T-helper 2 cell (primary cell): Measurements from ENCODE around the gene TPSD1.
A peak's percentile ranks its signal among the peaks of the same experiment; 100 is the strongest.
"Not testable (repeated sequence)": the region's sequence is repeated elsewhere in the genome, so short reads cannot be mapped to it uniquely, and the experiment has no call there.

Source experiments
- DNase-seq, 5 experiments: peaks; one replicate each; pipeline versions ENCODE4 v3.0.0 to v3.0.0-alpha.2; 2012 to 2022
- total RNA-seq, 2 donors: gene quantifications; one replicate each; lab custom pipeline; 2026; lab: John Stamatoyannopoulos, UW

Gene TPSD1
- total RNA-seq: 0 reads per million in 2 donors

DNA sequence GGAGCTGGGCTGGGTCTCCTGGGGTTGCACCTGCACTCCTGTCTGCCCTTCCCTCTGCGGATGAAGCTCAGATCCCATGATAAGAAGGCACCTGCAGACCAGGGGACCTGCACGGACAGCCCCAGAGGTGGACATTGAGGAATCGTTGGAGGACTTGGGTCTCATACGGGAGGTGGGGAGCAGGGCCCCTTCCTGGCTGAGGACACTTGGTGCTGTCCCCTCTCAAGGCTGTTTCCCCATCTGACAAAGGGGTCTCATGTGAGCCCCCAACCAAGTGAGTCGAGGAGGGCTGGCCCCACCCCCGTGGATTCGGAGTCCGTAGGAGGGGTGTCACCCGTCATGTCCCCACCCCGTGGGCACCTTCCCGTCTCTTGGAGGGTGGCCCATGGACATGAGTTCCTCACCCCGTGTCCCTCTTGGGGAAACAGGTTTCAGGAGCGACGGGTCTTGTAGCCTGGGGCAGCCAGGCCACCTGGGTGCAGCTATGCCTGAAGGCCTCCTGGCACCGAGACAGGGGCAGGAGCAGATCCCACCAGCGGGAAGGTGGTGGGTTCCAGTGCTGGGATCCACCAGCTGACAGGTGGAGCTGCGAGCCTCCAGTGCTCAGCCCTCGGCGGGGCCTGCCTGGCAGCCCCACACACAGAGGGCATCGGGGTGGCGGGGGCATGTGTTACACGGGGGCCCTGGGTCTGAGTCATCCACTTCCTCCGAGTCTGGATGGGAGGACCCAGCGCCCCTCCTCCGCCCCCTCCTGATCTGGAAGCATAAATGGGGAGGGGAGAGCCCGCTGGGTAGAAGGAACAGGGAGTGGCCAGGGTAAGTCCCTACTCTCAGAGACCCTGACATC lies at the start of gene TPSD1:
TPSD1 (plus strand) TSS at position 794 of the 847 bp plus-strand sequence. CDS start 212 bp downstream, outside the sequence.
- DNase-seq: not testable (repeated sequence)

DNA sequence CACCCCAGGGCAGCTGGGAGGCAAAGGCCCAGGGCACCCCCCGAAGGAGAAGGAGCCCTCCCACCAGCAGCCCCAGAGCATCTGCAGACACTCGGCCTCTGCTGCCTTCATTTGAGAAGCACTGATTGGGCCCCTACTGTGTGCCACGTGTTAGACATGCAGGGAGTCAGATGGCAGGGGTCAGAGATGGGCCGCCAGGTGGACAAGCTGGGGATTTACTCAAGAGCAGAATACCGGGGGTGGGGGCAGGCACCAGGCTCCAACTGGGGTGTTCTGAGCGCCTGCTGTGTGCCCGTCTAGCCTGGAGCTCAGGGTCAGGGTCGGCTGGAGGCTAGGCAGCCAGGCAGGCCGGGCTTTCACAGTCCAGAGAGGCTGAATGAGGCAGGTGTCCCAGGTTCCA lies 49.5 kb upstream of the TPSD1 start:
- DNase-seq: no peak

DNA sequence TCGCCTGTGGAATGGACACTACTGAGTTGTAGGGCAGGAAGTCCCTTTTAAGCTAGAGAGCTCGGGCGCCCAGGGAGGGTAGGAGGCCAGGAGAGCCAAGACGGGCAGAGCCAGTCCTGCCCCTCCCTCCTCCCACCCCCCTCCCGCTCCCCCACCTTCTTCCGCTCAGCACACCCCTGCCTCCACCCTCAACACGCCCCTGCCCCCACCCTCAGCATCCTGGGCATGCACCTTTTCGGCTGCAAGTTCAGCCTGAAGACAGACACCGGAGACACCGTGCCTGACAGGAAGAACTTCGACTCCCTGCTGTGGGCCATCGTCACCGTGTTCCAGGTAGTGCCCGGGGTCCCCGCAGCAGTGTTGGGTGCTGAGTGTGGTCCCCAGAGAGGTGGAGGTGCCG lies 49.1 kb upstream of the TPSD1 start:
- DNase-seq: peak in 1 of 5 experiments; percentile 40

DNA sequence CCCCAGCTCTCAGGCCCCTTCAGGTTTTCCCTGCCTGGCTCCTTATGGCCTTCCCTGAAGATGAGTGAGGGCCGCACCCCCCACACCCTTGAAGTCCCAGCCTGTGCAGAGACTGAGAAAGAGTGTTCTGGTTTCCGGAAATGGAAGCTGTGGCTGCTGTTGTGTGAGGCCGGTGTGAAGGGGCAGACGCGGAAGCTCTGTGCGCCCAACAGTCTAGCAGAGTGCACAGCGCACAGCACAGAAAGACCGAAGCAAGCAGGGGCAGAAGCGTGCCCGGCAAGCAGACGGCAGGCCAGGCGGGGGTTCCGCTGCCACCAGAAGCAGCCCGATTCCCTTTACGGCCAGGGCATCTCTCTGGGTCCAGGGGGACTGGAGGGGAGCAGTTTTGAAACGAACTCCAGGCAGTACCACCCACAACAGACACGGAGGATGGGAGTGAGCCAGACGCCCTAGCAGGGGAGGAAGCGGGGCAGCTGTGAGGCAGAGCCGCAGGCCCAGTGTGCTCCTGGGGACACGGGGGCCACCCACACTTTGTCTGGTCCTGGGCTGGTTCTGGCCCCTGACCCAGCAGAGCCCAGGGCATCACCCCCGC lies 47.5 kb upstream of the TPSD1 start:
- peak in 1 of 5 experiments; percentile 64 for DNase-seq

DNA sequence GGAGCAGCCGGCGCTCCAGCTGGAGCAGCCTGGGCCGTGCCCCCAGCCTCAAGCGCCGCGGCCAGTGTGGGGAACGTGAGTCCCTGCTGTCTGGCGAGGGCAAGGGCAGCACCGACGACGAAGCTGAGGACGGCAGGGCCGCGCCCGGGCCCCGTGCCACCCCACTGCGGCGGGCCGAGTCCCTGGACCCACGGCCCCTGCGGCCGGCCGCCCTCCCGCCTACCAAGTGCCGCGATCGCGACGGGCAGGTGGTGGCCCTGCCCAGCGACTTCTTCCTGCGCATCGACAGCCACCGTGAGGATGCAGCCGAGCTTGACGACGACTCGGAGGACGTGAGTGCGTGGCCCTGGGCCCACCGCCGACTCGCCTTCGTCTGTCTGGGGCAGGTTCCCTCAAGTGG lies 46.8 kb upstream of the TPSD1 start:
- no peak for DNase-seq

DNA sequence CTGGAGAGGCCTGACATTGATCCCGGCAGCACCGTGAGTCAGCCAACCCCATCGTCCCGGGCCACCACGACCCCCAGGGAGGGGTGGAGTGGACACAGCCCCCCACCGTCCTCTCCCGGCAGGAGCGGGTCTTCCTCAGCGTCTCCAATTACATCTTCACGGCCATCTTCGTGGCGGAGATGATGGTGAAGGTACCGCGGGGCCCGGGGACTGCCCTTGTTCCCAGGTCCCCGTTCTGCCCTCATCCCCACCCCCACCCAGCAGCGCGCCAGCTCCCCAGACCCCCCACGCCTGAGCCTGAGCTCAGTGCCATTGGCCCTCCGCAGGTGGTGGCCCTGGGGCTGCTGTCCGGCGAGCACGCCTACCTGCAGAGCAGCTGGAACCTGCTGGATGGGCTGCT lies 45.4 kb upstream of the TPSD1 start:
- no peak for DNase-seq

DNA sequence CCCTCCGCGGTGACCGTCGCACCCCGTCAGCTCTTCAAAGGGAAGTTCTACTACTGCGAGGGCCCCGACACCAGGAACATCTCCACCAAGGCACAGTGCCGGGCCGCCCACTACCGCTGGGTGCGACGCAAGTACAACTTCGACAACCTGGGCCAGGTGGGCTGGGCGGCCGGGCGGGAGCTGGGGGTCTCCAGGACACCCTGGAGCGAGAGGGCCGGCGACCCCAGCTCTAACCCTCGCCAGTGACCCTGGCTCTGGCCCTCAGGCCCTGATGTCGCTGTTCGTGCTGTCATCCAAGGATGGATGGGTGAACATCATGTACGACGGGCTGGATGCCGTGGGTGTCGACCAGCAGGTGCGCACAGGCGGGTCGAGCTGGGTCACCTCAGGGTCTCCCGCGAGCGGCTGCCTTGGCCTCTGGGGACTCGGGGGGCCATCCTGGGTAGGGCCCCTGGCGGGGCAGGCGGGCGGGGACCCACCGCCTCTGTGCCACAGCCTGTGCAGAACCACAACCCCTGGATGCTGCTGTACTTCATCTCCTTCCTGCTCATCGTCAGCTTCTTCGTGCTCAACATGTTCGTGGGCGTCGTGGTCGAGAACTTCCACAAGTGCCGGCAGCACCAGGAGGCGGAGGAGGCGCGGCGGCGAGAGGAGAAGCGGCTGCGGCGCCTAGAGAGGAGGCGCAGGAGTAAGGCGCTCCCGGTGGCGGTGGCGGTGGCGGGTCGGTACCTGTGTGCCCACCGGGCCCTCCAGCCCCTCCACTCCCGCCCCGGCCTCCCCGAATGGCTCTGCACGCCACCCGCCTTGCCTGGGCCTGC lies 44.2 kb upstream of the TPSD1 start:
- no peak for DNase-seq

DNA sequence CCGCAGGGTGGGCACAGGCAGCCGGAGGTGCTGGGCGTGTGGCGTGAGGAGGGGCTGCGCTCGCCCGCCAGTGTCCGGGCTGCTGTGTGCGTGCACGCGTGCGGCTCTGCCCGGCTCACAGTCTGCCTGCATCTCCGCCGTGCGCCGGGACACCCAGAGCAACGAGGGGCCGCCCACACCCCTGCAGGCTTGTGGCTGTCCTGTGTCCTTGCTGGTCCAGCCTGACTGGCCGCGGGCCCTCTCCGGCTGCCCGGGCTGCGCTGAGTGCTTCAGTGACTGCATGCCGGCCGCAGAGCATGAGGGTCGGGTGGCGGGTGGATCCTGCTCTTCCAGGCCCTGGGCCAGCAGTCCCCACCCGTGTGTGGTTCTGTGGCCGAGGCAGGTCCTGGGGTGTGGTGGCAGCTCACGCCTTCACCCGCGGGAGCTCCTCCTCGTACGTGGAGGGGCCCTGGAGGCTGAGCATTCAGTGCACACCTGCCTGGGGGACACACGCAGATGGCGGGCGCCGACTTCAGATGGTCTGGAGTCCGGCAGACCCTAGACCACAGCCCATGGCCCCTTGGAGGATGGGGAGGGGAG lies 43.2 kb upstream of the TPSD1 start:
- DNase-seq: no peak

DNA sequence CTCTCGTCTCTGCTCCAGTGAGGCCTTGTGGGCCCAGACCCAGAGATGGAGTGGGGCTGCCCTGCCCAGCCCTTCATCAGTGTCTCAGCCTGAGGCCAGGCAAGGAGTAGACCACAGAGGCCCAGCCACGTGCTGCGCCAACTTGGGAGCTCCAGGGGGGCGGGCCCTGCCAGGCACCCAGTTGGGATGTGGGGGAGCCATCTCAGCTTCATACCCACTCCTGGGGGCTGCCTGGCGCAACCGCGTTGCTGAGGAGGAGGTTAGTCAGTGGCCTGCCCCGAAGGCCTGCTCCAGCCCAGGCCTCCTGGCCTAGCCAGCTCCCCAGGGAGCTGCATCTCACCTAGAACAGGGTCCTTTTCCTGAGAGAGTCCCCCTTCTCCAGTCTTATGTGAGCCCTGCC lies 42.6 kb upstream of the TPSD1 start:
- no peak for DNase-seq

DNA sequence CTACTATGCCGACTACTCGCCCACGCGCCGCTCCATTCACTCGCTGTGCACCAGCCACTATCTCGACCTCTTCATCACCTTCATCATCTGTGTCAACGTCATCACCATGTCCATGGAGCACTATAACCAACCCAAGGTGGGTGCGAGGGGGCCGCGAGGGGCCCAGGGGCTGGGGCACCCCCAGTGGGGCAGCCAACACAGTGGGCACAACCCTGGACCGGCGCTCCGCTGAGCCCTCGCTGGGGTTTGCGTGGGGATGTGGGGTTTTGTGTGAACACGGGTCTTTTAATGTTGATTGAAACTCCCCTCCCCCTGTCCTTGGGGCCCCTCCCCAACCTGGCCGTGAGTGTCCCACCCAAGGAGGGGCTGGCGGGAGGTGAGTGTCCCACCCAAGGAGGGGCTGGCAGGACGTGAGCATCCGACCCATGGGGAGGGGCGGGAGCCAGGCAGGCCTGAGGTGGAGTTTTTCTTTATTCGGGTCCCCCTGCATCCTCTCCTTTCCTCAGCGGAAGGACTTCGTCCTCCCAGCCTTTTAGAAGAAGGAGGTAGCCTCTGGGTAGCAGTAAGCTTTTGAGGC lies 42.0 kb upstream of the TPSD1 start:
- no peak for DNase-seq

DNA sequence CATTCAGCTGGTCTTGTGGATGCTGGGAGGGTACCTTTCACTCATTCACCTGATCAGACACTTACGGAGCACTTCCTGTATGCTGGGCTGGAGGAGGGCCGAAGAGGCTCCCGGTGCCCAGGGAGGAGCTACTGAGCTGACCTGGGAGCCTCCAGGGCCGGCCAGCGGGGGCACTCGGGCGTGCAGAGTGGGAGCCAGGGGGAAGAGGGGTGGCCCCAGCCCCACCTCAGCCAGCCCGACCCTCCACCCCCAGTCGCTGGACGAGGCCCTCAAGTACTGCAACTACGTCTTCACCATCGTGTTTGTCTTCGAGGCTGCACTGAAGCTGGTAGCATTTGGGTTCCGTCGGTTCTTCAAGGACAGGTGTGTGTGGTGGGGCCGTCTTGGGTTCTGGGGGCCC lies 41.1 kb upstream of the TPSD1 start:
- DNase-seq: no peak

DNA sequence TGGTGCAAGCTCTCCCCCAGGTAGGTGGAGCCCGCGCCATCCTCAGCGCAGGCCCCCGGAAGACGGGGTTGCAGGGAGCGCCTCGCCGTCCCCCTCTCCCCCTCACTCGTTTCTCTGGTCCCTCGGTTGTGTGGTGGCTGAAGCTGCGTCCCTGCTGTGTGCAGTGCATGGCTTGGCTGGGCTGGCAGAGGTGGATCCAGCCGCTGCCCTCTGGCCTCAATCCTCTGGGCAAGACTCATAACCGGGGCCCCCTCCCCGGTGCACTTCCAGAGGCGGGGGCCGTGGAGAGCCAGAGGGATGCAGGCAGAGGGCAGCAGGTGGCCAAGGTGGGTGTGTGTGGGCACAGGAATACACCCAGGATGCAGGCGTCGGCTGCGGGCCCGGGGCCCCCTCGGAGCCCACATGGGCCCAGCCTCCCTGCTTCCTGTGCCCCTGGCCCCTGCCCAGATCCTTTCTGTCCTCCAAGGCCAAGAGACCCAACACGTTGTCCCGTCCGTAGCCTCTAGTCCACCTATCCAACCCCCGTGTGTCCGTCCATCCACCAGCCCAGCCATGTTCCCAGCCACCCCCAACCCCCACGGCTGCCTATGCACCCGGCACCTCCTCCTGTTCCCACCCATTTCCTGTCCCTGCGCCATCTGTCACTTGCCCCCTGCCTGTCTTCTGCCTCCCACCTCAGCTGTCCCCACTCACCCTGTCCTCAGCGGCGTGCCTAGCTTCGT lies 40.1 kb upstream of the TPSD1 start:
- DNase-seq: no peak

DNA sequence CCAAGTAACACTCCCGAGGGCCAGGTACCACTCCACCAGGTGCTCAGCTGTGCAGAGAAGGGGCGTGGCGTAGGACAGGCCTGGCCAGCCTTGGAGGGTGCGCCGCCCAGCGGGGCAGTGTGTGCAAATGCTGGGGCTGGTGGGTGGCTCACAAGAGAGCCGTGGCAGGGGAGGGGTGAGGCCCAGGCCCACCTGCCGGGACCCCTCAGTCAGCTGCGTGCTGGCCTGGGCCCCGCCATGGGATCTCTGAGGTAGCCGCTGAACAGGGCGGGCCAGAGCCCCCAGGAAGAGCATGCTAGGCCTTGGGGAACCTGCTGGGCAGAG lies 39.6 kb upstream of the TPSD1 start:
- DNase-seq: no peak

DNA sequence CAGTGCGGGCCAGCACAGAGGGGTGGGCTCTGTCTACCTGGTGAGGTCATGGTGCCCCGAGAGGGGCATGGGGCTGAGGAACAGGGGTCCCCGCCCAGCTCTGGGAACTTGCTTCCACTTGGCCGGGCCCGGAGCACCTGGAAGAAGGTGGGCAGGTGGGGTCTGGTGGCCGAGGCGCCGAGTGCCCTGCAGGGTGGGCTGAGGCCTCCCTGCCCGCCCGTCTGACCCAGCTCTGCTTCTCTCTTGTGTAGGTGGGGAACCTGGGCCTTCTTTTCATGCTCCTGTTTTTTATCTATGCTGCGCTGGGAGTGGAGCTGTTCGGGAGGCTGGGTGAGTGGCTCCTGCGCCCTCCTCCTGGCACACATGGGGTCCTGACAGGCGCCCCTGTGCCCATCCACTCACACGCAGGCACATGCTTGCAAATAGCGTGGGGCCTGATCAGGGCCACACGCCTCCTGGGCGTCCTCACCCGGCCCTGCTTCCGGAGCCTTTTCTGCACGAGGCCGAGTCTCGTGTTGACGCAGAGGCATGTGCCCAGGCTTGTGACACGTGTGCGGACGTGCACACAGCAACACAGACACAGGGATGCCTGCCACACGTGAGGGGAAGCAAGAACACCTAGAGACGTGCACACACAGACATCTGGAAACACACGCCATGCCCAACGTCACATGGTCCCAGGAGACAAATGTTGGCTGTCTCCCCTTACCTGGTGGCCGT lies 39.0 kb upstream of the TPSD1 start:
- DNase-seq: no peak

DNA sequence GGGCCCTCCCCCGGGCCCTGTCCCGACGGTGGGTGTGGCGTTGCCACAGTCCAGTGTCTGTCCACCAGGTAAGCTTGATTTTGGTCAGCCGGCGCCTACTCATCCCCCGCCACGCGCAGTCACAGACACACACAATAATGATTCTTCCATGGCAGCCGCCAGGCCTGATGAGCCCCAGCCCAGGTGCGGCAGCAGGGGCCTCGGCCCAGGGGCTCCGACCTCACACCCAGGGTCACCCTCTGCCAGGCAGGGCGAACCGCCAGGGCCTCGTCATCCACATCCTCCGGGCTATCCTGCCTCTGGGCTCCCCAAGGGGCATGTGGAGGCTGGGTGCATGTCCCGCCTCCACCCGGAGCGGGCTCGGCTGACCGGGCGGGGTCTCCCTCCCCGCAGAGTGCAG lies 38.3 kb upstream of the TPSD1 start:
- no peak for DNase-seq

DNA sequence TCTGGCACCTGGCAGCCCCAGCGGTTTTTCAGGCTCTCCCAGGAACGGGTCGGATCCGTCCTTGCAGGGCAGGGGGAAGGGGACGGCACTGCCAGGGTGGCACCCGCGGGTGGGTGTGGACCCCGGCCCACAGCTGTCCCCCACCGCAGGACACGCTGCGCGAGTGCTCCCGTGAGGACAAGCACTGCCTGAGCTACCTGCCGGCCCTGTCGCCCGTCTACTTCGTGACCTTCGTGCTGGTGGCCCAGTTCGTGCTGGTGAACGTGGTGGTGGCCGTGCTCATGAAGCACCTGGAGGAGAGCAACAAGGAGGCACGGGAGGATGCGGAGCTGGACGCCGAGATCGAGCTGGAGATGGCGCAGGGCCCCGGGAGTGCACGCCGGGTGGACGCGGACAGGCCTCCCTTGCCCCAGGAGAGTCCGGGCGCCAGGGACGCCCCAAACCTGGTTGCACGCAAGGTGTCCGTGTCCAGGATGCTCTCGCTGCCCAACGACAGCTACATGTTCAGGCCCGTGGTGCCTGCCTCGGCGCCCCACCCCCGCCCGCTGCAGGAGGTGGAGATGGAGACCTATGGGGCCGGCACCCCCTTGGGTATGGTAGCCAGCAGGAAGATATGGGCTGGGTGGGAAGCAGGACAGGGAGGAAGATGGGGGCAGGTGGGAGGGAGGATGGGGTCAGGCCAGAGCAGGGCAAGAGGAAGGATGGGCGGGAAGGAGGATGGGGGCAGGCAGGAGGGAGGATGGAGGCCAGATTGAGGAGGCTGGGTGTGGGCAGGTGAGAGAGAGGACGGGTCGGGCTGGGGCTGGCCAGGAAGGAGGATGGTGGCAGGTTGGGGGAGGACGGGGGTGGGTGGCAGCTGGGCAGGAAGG lies 37.6 kb upstream of the TPSD1 start:
- no peak for DNase-seq

DNA sequence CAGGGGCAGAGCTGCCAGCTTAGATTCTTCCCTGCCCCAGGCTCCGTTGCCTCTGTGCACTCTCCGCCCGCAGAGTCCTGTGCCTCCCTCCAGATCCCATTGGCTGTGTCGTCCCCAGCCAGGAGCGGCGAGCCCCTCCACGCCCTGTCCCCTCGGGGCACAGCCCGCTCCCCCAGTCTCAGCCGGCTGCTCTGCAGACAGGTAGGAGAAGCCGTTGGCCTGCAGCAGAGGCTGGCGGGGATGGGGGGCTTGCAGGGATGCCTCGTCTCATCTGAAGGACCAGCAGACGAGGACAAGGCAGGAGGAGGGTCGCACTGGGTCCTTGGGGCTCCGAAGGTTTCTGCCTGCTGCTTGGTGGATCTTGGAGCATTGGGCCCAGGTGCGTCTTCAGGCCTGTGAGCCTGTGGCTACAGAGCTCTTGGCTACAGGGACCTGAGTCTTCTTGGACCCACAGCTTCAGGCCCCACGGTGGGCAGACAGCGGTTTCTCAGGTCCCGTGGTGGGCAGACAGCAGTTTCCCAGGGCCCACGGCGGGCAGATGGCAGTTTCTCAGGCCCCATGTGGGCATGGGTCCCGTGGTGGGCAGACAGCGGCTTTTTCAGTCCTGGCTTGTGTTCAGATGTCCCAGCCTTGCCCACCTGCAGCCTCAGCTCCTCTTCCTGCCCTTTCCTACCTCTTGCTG lies 36.8 kb upstream of the TPSD1 start:
- DNase-seq: no peak

DNA sequence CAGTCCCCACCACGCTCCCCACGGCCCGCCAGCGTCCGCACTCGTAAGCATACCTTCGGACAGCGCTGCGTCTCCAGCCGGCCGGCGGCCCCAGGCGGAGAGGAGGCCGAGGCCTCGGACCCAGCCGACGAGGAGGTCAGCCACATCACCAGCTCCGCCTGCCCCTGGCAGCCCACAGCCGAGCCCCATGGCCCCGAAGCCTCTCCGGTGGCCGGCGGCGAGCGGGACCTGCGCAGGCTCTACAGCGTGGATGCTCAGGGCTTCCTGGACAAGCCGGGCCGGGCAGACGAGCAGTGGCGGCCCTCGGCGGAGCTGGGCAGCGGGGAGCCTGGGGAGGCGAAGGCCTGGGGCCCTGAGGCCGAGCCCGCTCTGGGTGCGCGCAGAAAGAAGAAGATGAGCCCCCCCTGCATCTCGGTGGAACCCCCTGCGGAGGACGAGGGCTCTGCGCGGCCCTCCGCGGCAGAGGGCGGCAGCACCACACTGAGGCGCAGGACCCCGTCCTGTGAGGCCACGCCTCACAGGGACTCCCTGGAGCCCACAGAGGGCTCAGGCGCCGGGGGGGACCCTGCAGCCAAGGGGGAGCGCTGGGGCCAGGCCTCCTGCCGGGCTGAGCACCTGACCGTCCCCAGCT lies 35.7 kb upstream of the TPSD1 start:
- DNase-seq: no peak
